HepG2 (cell line): Measurements from ENCODE around the gene PPP4C. TPM values are rescaled to one million over a fixed set of nuclear protein-coding genes. Genes with fewer than 3 reads are reported as not detected.

ENCODE experiments used
- CHD4 ChIP-seq: fragments of 200-600 bp; sonication (generic); IDR thresholded peaks from 2 replicates; pipeline ENCODE4 v1.7.0; 2017; ENCODE audit warnings: mild to moderate bottlenecking, low read length, borderline replicate concordance
- EZH2 ChIP-seq: conservative IDR thresholded peaks from 2 replicates; pipeline ENCODE4 v1.6.1; 2012; ENCODE audit warnings: mild to moderate bottlenecking, low read depth, low read length, moderate library complexity
- KLF12 ChIP-seq: sonication (generic); formaldehyde crosslinking; IDR thresholded peaks from 2 replicates; pipeline ENCODE4 v1.4.0; 2020; ENCODE audit warnings: missing genetic modification reagents, borderline replicate concordance
- RBAK ChIP-seq: sonication (generic); formaldehyde crosslinking; IDR thresholded peaks from 2 replicates; pipeline ENCODE4 v1.5.1; 2020; ENCODE audit warnings: mild to moderate bottlenecking, missing genetic modification reagents
- SSRP1 ChIP-seq: IDR thresholded peaks from 2 replicates; pipeline ENCODE4 v1.6.1; 2016; ENCODE audit warnings: control low read depth
- SUZ12 ChIP-seq: fragments of 150-350 bp; IDR thresholded peaks from 2 replicates; pipeline ENCODE4 v1.6.1; 2014; ENCODE audit warnings: low read depth, low read length
- ZFP37 ChIP-seq: sonication (generic); formaldehyde crosslinking; IDR thresholded peaks from 2 replicates; pipeline ENCODE4 v1.4.0; 2020; ENCODE audit warnings: missing genetic modification reagents, borderline replicate concordance
- ZFP82 ChIP-seq: sonication (generic); formaldehyde crosslinking; IDR thresholded peaks from 2 replicates; pipeline ENCODE4 v1.5.1; 2020; ENCODE audit warnings: mild to moderate bottlenecking, missing genetic modification reagents, borderline replicate concordance
- ZNF501 ChIP-seq: sonication (generic); formaldehyde crosslinking; IDR thresholded peaks from 2 replicates; pipeline ENCODE4 v1.5.1; 2020; ENCODE audit warnings: mild to moderate bottlenecking, moderate library complexity, missing genetic modification reagents
- ZNF546 ChIP-seq: sonication (generic); formaldehyde crosslinking; conservative IDR thresholded peaks from 2 replicates; pipeline ENCODE4 v1.8.1; 2023; ENCODE audit warnings: mild to moderate bottlenecking, missing genetic modification reagents
- ZNF678 ChIP-seq: sonication (generic); formaldehyde crosslinking; IDR thresholded peaks from 2 replicates; pipeline ENCODE4 v1.4.0; 2020; ENCODE audit warnings: mild to moderate bottlenecking, missing genetic modification reagents
- ZNF780A ChIP-seq: sonication (generic); formaldehyde crosslinking; IDR thresholded peaks from 2 replicates; pipeline ENCODE4 v1.8.0; 2022; ENCODE audit warnings: mild to moderate bottlenecking, missing genetic modification reagents, moderate library complexity
- polyA plus RNA-seq, 8 experiments: library from polyadenylated mRNA; depleted of rRNA in 3 of 8; stranded (reverse) in 7 of 8; unstranded in 1 of 8; fragments of >200 nt; fragmentation: Illumina TruSeq in 4 of 8; extraction: Trizol in 4 of 8; gene quantifications; 2 replicates each; pipeline versions ENCODE4 v1.2.1 to v1.2.3, GENCODE V29; 2011 to 2016; ENCODE audit warnings: low read depth in 4 of 8, missing spikeins in 1 of 8, mixed read lengths in 1 of 8; ENCODE audit not compliant: insufficient read depth in 1 of 8
- total RNA-seq, 5 experiments: library from RNA; depleted of rRNA; stranded (reverse); fragments of >200 nt; fragmentation: Illumina TruSeq; extraction: Trizol; gene quantifications; 2 replicates each; pipeline ENCODE4 v1.2.3, GENCODE V29; 2016; ENCODE audit warnings: low read depth in 1 of 5
- TF ChIP-seq, protein P1 (sequence below): sonication (generic); formaldehyde crosslinking; IDR thresholded peaks from 2 replicates; pipeline ENCODE4 v1.5.0; 2020; ENCODE audit warnings: mild to moderate bottlenecking, missing genetic modification reagents, borderline replicate concordance
- TF ChIP-seq, protein P2 (sequence below): sonication (generic); formaldehyde crosslinking; IDR thresholded peaks from 2 replicates; pipeline ENCODE4 v1.4.0; 2020; ENCODE audit warnings: missing genetic modification reagents
- TF ChIP-seq, protein P3 (sequence below): sonication (generic); formaldehyde crosslinking; IDR thresholded peaks from 2 replicates; pipeline ENCODE4 v1.4.0; 2020; ENCODE audit warnings: missing genetic modification reagents, borderline replicate concordance
- TF ChIP-seq, protein P4 (sequence below): sonication (generic); formaldehyde crosslinking; conservative IDR thresholded peaks from 2 replicates; pipeline ENCODE4 v1.4.0; 2020; ENCODE audit warnings: missing genetic modification reagents

The PPP4C gene
- total and polyA plus RNA-seq, 2 of the 13 experiments (the other 11 are each of a cell fraction or from before 2014, with no cell fraction given) = 176 to 220 TPM

DNA sequence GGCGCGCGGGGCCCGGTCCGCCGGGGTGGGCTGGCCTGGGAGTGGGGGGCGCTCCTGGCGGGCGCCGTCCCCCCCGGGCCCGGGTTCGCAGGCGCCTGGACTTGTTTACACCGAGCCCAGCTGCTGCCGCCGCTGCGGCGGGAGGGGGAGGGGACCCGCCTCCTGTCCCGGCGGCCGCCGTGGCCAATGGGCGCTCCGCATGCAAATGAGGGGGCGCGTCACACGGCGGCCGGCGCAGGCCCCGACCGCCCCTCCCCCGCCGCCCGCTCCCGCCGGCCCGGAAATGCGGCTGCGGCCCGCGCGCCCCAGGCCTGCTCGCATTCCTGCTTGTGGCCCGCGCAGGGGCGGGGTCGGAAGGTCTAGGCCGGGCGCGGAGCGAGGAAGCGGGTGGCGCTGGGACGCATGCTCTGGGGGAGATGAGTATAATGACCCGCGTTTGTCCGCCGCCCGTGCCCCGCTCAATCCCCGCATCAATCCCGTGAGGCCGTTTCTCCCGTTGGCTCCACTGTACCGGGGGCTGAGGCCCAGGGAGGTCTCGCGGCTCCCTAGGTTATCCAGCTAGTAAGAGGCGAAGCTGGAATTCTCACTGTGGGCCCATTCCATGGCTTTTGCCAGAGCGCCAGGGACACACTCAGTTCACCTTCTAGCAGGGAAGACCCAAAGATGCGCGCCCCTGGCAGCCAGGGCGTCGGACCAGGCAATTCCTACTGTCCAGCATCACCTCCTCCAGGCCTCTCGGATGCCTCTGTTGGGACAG lies 20.5 kb downstream of the PPP4C start, which contains the start of gene YPEL3 (continued):
- TF ChIP-seq, protein P1, sequence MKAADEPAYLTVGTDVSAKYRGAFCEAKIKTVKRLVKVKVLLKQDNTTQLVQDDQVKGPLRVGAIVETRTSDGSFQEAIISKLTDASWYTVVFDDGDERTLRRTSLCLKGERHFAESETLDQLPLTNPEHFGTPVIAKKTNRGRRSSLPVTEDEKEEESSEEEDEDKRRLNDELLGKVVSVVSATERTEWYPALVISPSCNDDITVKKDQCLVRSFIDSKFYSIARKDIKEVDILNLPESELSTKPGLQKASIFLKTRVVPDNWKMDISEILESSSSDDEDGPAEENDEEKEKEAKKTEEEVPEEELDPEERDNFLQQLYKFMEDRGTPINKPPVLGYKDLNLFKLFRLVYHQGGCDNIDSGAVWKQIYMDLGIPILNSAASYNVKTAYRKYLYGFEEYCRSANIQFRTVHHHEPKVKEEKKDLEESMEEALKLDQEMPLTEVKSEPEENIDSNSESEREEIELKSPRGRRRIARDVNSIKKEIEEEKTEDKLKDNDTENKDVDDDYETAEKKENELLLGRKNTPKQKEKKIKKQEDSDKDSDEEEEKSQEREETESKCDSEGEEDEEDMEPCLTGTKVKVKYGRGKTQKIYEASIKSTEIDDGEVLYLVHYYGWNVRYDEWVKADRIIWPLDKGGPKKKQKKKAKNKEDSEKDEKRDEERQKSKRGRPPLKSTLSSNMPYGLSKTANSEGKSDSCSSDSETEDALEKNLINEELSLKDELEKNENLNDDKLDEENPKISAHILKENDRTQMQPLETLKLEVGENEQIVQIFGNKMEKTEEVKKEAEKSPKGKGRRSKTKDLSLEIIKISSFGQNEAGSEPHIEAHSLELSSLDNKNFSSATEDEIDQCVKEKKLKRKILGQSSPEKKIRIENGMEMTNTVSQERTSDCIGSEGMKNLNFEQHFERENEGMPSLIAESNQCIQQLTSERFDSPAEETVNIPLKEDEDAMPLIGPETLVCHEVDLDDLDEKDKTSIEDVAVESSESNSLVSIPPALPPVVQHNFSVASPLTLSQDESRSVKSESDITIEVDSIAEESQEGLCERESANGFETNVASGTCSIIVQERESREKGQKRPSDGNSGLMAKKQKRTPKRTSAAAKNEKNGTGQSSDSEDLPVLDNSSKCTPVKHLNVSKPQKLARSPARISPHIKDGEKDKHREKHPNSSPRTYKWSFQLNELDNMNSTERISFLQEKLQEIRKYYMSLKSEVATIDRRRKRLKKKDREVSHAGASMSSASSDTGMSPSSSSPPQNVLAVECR = peak; percentile 66
- TF ChIP-seq, protein P2, sequence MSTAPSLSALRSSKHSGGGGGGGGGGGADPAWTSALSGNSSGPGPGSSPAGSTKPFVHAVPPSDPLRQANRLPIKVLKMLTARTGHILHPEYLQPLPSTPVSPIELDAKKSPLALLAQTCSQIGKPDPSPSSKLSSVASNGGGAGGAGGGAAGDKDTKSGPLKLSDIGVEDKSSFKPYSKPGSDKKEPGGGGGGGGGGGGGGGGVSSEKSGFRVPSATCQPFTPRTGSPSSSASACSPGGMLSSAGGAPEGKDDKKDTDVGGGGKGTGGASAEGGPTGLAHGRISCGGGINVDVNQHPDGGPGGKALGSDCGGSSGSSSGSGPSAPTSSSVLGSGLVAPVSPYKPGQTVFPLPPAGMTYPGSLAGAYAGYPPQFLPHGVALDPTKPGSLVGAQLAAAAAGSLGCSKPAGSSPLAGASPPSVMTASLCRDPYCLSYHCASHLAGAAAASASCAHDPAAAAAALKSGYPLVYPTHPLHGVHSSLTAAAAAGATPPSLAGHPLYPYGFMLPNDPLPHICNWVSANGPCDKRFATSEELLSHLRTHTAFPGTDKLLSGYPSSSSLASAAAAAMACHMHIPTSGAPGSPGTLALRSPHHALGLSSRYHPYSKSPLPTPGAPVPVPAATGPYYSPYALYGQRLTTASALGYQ = no peak
- TF ChIP-seq EZH2 (no peak), ZFP37 (CRISPR knock-in tag) (0 out of 2 replicates have a peak, but pooled peaks have one; percentile 29), ZNF501 (CRISPR knock-in tag) (peak; percentile 76; the same call in 1 of the 2 replicates), ZFP82 (CRISPR knock-in tag) (no peak), ZNF780A (CRISPR knock-in tag) (no peak; the same call in 1 of the 2 replicates), CHD4 (0 out of 2 replicates have a peak, but pooled peaks have one; percentile 32), ZNF678 (CRISPR knock-in tag) (0 out of 2 replicates have a peak, but pooled peaks have one; percentile 32), SSRP1 (CRISPR knock-in tag) (no peak), RBAK (no peak), ZNF546 (CRISPR knock-in tag) (no peak), SUZ12 (no peak), KLF12 (CRISPR knock-in tag) (peak; percentile 54; the same call in 1 of the 2 replicates)
- TF ChIP-seq, protein P3, sequence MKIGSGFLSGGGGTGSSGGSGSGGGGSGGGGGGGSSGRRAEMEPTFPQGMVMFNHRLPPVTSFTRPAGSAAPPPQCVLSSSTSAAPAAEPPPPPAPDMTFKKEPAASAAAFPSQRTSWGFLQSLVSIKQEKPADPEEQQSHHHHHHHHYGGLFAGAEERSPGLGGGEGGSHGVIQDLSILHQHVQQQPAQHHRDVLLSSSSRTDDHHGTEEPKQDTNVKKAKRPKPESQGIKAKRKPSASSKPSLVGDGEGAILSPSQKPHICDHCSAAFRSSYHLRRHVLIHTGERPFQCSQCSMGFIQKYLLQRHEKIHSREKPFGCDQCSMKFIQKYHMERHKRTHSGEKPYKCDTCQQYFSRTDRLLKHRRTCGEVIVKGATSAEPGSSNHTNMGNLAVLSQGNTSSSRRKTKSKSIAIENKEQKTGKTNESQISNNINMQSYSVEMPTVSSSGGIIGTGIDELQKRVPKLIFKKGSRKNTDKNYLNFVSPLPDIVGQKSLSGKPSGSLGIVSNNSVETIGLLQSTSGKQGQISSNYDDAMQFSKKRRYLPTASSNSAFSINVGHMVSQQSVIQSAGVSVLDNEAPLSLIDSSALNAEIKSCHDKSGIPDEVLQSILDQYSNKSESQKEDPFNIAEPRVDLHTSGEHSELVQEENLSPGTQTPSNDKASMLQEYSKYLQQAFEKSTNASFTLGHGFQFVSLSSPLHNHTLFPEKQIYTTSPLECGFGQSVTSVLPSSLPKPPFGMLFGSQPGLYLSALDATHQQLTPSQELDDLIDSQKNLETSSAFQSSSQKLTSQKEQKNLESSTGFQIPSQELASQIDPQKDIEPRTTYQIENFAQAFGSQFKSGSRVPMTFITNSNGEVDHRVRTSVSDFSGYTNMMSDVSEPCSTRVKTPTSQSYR (CRISPR knock-in tag) = peak; percentile 94
- TF ChIP-seq, protein P4, sequence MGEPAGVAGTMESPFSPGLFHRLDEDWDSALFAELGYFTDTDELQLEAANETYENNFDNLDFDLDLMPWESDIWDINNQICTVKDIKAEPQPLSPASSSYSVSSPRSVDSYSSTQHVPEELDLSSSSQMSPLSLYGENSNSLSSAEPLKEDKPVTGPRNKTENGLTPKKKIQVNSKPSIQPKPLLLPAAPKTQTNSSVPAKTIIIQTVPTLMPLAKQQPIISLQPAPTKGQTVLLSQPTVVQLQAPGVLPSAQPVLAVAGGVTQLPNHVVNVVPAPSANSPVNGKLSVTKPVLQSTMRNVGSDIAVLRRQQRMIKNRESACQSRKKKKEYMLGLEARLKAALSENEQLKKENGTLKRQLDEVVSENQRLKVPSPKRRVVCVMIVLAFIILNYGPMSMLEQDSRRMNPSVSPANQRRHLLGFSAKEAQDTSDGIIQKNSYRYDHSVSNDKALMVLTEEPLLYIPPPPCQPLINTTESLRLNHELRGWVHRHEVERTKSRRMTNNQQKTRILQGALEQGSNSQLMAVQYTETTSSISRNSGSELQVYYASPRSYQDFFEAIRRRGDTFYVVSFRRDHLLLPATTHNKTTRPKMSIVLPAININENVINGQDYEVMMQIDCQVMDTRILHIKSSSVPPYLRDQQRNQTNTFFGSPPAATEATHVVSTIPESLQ = no peak
